ENCODE data around the gene ACD. TPM values are rescaled to one million over a fixed set of nuclear protein-coding genes. Genes with fewer than 3 reads are reported as not detected.
"Not testable (repeated sequence)": the region's sequence is repeated elsewhere in the genome, so short reads cannot be mapped to it uniquely, and the experiment has no call there.

The ACD gene
- total RNA-seq, result 23.3 and 24.1 TPM in 2 replicates

- no peak for DNase-seq (ENCODE audit: extremely low read depth, low read depth, low spot score)
Observed at GRCh38 chr16:67659675-67660563, at the start of gene ACD. TSS of gene ACD (minus strand) at chr16:67660260. CDS start at chr16:67660220, 40 bp downstream.

GRCh38 chr16:67709050-67709449, 49.0 kb upstream of the ACD start:
- DNase-seq (ENCODE audit: extremely low read depth, low read depth, low spot score), result no peak

- DNase-seq (ENCODE audit: extremely low read depth, low read depth, low spot score), result no peak
Observed at GRCh38 chr16:67708368-67708771, 48.3 kb upstream of the ACD start.

DNA sequence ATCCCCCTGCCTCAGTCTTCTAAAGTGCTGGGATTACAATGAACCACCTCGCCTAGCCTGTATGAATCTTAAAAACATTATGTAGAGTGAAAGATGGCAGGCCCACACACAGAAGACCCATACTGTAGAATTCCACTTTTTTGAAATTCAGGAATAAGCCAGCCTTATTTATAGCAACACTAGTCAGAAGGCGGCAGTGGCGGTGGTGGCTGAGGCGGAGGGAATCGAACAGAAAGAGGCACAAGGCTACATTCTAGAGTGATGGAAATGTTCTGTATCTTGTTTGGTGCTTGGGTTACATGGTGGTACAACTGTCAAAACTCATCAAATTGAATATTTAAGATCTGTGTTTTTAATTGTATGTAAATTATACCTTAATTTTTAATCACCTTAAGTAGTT, 47.7 kb upstream of the ACD start:
- DNase-seq (ENCODE audit: extremely low read depth, low read depth, low spot score), result no peak

DNA sequence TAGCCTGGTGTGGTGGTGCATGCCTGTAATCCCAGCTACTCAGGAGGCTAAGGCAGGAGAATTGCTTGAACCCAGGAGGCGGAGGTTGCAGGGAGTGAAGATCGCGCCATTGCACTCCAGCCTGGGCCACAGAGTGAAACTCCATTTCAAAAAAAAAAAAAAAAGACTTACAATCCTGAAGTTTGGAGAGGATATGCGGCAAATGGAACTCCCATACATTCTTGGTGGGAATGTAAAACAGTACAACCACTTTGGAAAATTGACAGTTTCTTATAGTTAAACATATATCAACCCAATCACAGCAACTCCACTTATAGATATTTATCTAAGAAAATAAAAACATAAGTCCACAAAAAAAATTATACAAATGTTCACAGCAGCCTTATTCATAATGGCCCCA, 47.1 kb upstream of the ACD start:
- DNase-seq (ENCODE audit: extremely low read depth, low read depth, low spot score), result no peak

- no peak for DNase-seq (ENCODE audit: extremely low read depth, low read depth, low spot score)
Observed at GRCh38 chr16:67704110-67704509, 44.0 kb upstream of the ACD start.

DNA sequence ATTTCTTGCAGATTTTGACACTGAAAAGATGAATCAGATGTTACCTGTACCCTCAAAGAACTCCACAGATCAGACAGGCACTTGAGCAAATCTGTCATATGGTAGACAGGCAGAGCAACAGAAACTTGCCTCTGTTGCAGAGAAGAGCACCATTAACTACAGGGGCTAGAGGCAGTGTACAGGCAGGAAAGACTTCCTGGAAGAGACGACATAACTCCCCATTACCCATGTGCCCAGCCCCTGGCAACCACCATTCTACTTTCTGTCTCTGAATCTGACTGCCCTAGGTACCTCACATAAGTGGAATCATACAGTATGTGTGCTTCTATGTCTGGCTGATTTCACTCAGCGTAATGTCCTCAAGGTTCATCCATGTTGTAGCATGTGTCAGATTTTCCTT, 43.6 kb upstream of the ACD start:
- DNase-seq (ENCODE audit: extremely low read depth, low read depth, low spot score), result no peak

- DNase-seq (ENCODE audit: extremely low read depth, low read depth, low spot score), result no peak
Observed at GRCh38 chr16:67702130-67702529, 42.1 kb upstream of the ACD start.

DNA sequence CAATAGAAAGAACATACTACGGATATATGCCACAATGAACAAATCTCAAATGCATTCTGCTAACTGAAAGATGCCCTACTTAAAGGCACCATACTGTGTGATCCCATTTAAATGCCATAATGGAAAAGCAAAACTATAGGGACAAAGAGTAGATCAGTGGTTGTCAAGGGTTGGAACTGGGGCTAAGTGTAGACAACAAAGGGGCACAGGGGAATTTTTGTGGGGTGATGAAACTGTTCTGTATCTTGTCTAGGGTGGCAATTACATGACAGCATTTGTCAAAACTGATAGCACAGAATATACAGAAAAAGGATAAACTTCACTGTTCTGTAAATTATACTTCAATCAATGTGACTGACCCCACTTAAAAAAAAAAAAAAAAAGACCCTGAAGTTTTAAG, 41.4 kb upstream of the ACD start:
- DNase-seq (ENCODE audit: extremely low read depth, low read depth, low spot score), result no peak

- DNase-seq (ENCODE audit: extremely low read depth, low read depth, low spot score), result no peak
Observed at GRCh38 chr16:67699265-67699664, 39.2 kb upstream of the ACD start.

- DNase-seq (ENCODE audit: extremely low read depth, low read depth, low spot score), result no peak
Observed at GRCh38 chr16:67697422-67698185, 37.5 kb upstream of the ACD start.

- no peak for DNase-seq (ENCODE audit: extremely low read depth, low read depth, low spot score)
Observed at GRCh38 chr16:67694611-67695010, 34.6 kb upstream of the ACD start.

- DNase-seq (ENCODE audit: extremely low read depth, low read depth, low spot score), result not testable (repeated sequence)
Observed at GRCh38 chr16:67693517-67694285, 33.6 kb upstream of the ACD start.

DNA sequence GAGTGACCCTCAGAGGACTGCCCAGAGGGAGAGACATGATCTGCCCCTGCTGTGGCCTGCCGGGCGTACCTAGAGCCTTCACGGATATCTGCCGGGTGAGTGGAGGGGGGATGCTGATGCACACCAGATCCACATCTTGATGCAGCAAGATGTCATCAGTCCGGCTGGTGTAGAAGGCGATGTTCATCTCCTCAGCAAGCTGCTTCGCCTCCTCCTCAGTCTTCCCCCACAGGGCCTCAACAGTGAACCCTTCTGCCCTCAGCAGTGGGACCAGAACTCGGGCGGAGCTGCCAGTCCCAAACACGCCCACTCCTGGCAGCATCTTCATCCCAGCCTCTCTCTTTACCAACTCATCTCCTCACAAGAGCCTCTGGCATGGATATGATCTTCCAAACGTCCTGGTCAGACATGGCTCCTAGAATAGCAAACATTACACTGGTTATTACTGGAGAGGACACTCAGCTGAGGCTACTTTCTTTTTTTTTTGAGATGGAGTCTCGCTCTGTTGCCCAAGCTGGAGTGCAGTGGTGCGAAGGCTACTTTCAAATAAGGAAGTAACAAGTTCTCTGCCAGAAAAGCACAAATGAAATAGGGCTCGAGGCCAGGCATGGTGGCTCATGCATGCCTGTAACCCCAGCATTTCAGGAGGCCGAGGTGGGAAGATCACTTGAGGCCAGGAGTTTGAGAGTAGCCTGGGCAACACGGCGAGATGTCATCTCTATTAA, 25.5 kb upstream of the ACD start:
- no peak for DNase-seq (ENCODE audit: extremely low read depth, low read depth, low spot score)

DNA sequence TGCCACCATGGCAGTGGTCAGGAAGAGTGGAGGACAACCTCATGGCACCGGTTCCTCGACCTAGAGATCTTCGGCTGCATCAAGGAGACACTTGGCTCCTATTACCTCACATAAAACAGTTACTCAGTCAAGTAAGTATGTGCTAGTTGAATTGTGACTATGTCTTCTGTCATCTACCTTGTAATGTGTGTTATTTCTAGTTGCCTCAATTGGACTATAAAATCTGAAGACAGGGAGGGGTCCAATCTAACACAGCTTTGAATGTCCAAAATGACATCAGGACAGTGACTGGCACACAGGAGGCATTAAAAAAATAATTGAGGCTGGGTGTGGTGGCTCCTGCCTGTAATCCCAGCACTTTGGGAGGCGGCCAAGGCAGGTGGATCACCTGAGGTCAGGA, 23.7 kb upstream of the ACD start:
- no peak for DNase-seq (ENCODE audit: extremely low read depth, low read depth, low spot score)

GRCh38 chr16:67679935-67680897, 20.2 kb upstream of the ACD start:
- DNase-seq (ENCODE audit: extremely low read depth, low read depth, low spot score), result no peak

GRCh38 chr16:67678354-67679023, 18.4 kb upstream of the ACD start:
- no peak for DNase-seq (ENCODE audit: extremely low read depth, low read depth, low spot score)

DNA sequence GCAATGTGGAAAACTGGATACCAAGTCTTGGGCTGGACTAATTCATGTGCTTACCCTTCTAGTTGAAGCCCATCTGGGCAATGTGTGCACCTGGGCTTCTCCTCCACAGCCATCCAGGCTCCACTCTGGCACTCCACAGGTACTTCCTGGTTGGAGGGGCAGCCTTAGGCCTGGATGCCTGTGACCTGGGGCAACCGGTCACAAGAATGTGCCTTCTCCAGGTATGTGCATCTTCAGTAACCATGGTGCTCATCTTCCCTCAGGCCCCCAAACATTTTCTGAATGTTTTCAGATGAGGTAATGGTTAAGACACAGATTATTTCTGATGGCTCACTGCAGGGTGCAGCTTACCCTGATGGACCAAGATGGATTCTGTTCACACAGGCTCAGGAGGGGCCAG, 17.7 kb upstream of the ACD start:
- DNase-seq (ENCODE audit: extremely low read depth, low read depth, low spot score), result no peak

- no peak for DNase-seq (ENCODE audit: extremely low read depth, low read depth, low spot score)
Observed at GRCh38 chr16:67676939-67677338, 16.9 kb upstream of the ACD start.
